NB4 (cell line): ENCODE results near the gene RIOK2.

Experiments
- CTCF ChIP-seq: IDR thresholded peaks from one replicate; pipeline ENCODE4 v1.5.1; 2012; ENCODE audit warnings: low read depth, low read length
- MAX ChIP-seq: IDR thresholded peaks from 2 replicates; pipeline ENCODE4 v1.6.1; 2011; ENCODE audit warnings: low read depth, low read length
- POLR2A ChIP-seq: IDR thresholded peaks from 2 replicates; pipeline ENCODE4 v1.6.1; 2011; ENCODE audit warnings: mild to moderate bottlenecking; ENCODE audit not compliant: insufficient read length; ENCODE audit errors: extremely low read depth

- TF ChIP-seq CTCF (no peak), POLR2A (no peak), MAX (no peak)
Observed at GRCh38 chr5:97127727-97128126, 55.3 kb downstream of the RIOK2 start.
